Measurements from ENCODE around the gene TTYH3. TPM values are rescaled to one million over a fixed set of nuclear protein-coding genes. Genes with fewer than 3 reads are reported as not detected.

Gene TTYH3
- total RNA-seq, result 10 to 100 TPM; 11.2 to 32.0 TPM

- peak in 3 of 4 donors; percentile 24 to 48 (median 45) for DNase-seq
- peak within 1 kb of the TSS in 1 of 2 donors; percentile 55 for H3K4me3 ChIP-seq
These were observed at the start of gene TTYH3 for GRCh38 chr7:2631946-2632732. Gene TTYH3, plus strand, starts transcription at chr7:2631986. Its CDS starts 170 bp downstream, at chr7:2632156.

GRCh38 chr7:2582006-2582735 is 49.6 kb upstream of the TTYH3 start:
- H3K36me3 ChIP-seq (replicated peaks in 1 of 2; ENCODE audit: insufficient read depth in 1 of 2, low read depth in 2 of 2), result peaks cover 0 to 8% of the 10 kb centered on the region in 2 donors
- DNase-seq, result no peak
- no peak overlapping the region for H3K4me3 ChIP-seq
- H3K27ac ChIP-seq, result no peak overlapping the region
- H3K27me3 ChIP-seq, result no peaks in the 10 kb centered on the region
- no peaks in the 10 kb centered on the region for H3K4me1 ChIP-seq
- WGBS, 2 donors, result 87 to 92% methylated on average over 20 to 23 of the region's 24 CpGs
- ATAC-seq, result no peak
- intact Hi-C loops (cut with DNase I), result no loop called here
- TF ChIP-seq POLR2A (IDR thresholded peaks at IDR 0.05) (no peak), CTCF (IDR thresholded peaks at IDR 0.05) (no peak)
- no peaks in the 10 kb centered on the region for H3K9me3 ChIP-seq

More at GRCh38 chr7:2631946-2632732, at the start of gene TTYH3:
- no peaks in the 10 kb centered on the region for H3K36me3 ChIP-seq (replicated peaks in 1 of 2; ENCODE audit: insufficient read depth in 1 of 2, low read depth in 2 of 2)
- ATAC-seq, result peak; percentile 24
- WGBS, 2 donors, result 3 to 10% methylated on average over 21 to 61 of the region's 62 CpGs
- no peaks in the 10 kb centered on the region for H3K9me3 ChIP-seq
- peaks cover 54% of the 10 kb centered on the region for H3K4me1 ChIP-seq
- no peak for TF ChIP-seq CTCF (IDR thresholded peaks at IDR 0.05)
- no peak for TF ChIP-seq POLR2A (IDR thresholded peaks at IDR 0.05)
- peak within 1 kb of the TSS; percentile 39 to 86 (median 82) for H3K27ac ChIP-seq
- no peaks in the 10 kb centered on the region for H3K27me3 ChIP-seq
- intact Hi-C loops (cut with DNase I), result no loop called here

GRCh38 chr7:2583798-2584580 is 47.8 kb upstream of the TTYH3 start:
- intact Hi-C loops (cut with DNase I), result no loop called here
- H3K9me3 ChIP-seq, result no peaks in the 10 kb centered on the region
- TF ChIP-seq CTCF (IDR thresholded peaks at IDR 0.05), result no peak
- TF ChIP-seq POLR2A (IDR thresholded peaks at IDR 0.05), result no peak
- H3K27ac ChIP-seq, result no peak overlapping the region
- no peaks in the 10 kb centered on the region for H3K27me3 ChIP-seq
- peak; percentile 45 to 76 (median 64) for DNase-seq
- WGBS, 2 donors, result 55 to 57% methylated on average over 15 to 23 of the region's 54 CpGs
- peak; percentile 73 for ATAC-seq
- peaks cover 0 to 3% of the 10 kb centered on the region in 2 donors for H3K36me3 ChIP-seq (replicated peaks in 1 of 2; ENCODE audit: insufficient read depth in 1 of 2, low read depth in 2 of 2)
- no peak overlapping the region for H3K4me3 ChIP-seq
- H3K4me1 ChIP-seq, result no peaks in the 10 kb centered on the region

GRCh38 chr7:2585446-2585845 is 46.3 kb upstream of the TTYH3 start:
- H3K4me3 ChIP-seq, result no peak overlapping the region
- no peaks in the 10 kb centered on the region for H3K4me1 ChIP-seq
- H3K27ac ChIP-seq, result no peak overlapping the region
- TF ChIP-seq CTCF (IDR thresholded peaks at IDR 0.05) (no peak), POLR2A (IDR thresholded peaks at IDR 0.05) (no peak)
- no peaks in the 10 kb centered on the region for H3K27me3 ChIP-seq
- 84 to 97% methylated on average over 18 to 19 of the region's 19 CpGs for WGBS, 2 donors
- DNase-seq, result no peak
- ATAC-seq, result no peak
- H3K9me3 ChIP-seq, result no peaks in the 10 kb centered on the region
- intact Hi-C loops (cut with DNase I), result no loop called here
- H3K36me3 ChIP-seq (replicated peaks in 1 of 2; ENCODE audit: insufficient read depth in 1 of 2, low read depth in 2 of 2), result peaks cover 0 to 7% of the 10 kb centered on the region in 2 donors
